ENCODE measurements around the gene CCSER1.

CCSER1 gene

DNA sequence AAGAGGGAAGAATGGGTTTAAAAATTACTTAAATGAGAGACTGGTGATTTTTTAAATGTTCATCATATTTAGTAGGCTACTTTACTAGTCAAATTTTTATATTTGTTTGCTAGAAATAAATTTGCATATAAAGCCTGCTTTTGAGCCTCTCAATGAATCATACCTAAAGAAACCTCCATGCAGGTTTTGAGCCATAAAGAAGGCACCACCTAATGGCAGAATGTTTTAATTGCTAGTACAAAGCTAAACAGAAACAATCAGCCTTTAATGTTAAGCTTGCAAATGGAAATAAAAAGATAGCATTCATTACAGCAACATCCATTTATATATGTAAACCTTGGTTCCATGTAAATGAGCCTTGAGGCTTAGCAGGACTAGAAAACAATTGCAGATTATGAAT lies 989.7 kb downstream of the CCSER1 start:
- Histone ChIP-seq H3K4me3 (ENCODE audit: low read length) (no peak overlapping the region), H3K79me2 (ENCODE audit: control insufficient read depth, low read length) (no peaks in the 10 kb centered on the region), H3K9me3 (ENCODE audit: control insufficient read depth, insufficient read depth, low read length) (no peaks in the 10 kb centered on the region), H3F3A (ENCODE audit: control insufficient read depth, insufficient read depth) (no peaks in the 10 kb centered on the region), H3K4me2 (ENCODE audit: low read length) (no peak overlapping the region), H4K20me1 (ENCODE audit: control insufficient read depth, insufficient read depth, low read depth, low read length) (no peaks in the 10 kb centered on the region), H3K4me1 (ENCODE audit: control insufficient read depth, low read length) (no peaks in the 10 kb centered on the region), H3K27ac (ENCODE audit: low read depth, low read length) (no peak overlapping the region), H3K9me2 (replicated peaks; ENCODE audit: control insufficient read depth, low read length) (no peaks in the 10 kb centered on the region), H3K27me3 (ENCODE audit: control insufficient read depth, low read length) (no peaks in the 10 kb centered on the region), H3K36me3 (ENCODE audit: control insufficient read depth, low read length) (no peaks in the 10 kb centered on the region)
- TF ChIP-seq, protein P1, sequence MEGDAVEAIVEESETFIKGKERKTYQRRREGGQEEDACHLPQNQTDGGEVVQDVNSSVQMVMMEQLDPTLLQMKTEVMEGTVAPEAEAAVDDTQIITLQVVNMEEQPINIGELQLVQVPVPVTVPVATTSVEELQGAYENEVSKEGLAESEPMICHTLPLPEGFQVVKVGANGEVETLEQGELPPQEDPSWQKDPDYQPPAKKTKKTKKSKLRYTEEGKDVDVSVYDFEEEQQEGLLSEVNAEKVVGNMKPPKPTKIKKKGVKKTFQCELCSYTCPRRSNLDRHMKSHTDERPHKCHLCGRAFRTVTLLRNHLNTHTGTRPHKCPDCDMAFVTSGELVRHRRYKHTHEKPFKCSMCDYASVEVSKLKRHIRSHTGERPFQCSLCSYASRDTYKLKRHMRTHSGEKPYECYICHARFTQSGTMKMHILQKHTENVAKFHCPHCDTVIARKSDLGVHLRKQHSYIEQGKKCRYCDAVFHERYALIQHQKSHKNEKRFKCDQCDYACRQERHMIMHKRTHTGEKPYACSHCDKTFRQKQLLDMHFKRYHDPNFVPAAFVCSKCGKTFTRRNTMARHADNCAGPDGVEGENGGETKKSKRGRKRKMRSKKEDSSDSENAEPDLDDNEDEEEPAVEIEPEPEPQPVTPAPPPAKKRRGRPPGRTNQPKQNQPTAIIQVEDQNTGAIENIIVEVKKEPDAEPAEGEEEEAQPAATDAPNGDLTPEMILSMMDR (IDR thresholded peaks at IDR 0.05; ENCODE audit: low read depth, low read length, poor library complexity, severe bottlenecking), result peak; percentile 12
- no peak for TF ChIP-seq EZH2phosphoT487 (IDR thresholded peaks at IDR 0.05; ENCODE audit: borderline replicate concordance, low read length)

- Histone ChIP-seq H3K4me3 (ENCODE audit: low read length) (no peak overlapping the region), H3K9me2 (replicated peaks; ENCODE audit: control insufficient read depth, low read length) (no peaks in the 10 kb centered on the region), H3K4me2 (ENCODE audit: low read length) (no peak overlapping the region), H3K4me1 (ENCODE audit: control insufficient read depth, low read length) (no peaks in the 10 kb centered on the region), H4K20me1 (ENCODE audit: control insufficient read depth, insufficient read depth, low read depth, low read length) (no peaks in the 10 kb centered on the region), H3K79me2 (ENCODE audit: control insufficient read depth, low read length) (no peaks in the 10 kb centered on the region), H3F3A (ENCODE audit: control insufficient read depth, insufficient read depth) (no peaks in the 10 kb centered on the region), H3K9me3 (ENCODE audit: control insufficient read depth, insufficient read depth, low read length) (no peaks in the 10 kb centered on the region), H3K27ac (ENCODE audit: low read depth, low read length) (no peak overlapping the region), H3K36me3 (ENCODE audit: control insufficient read depth, low read length) (no peaks in the 10 kb centered on the region), H3K27me3 (ENCODE audit: control insufficient read depth, low read length) (no peaks in the 10 kb centered on the region)
- TF ChIP-seq EZH2phosphoT487 (IDR thresholded peaks at IDR 0.05; ENCODE audit: borderline replicate concordance, low read length), result no peak
- TF ChIP-seq, protein P1 (IDR thresholded peaks at IDR 0.05; ENCODE audit: low read depth, low read length, poor library complexity, severe bottlenecking), result no peak
Measured at GRCh38 chr4:91118597-91118996, 991.4 kb downstream of the CCSER1 start.

DNA sequence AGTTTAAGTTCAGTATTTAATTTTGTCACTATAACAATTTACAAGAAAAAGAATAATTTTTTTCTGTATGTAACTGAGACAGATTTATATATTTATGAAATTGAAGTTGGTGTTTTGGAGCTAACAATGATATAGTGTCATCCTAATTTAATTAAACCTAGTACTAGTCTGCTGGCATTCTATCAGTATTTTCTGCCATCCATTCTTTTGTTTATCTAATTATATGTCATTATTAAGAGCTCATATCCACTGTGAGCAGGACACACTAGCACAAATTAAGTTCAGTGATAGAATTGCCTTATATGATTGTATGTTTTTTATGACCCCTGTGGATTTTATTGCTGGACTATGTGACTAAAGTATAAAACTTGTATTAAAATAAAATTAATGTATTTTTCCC lies 996.5 kb downstream of the CCSER1 start:
- Histone ChIP-seq H3K9me2 (replicated peaks; ENCODE audit: control insufficient read depth, low read length) (no peaks in the 10 kb centered on the region), H3K79me2 (ENCODE audit: control insufficient read depth, low read length) (no peaks in the 10 kb centered on the region), H3K9me3 (ENCODE audit: control insufficient read depth, insufficient read depth, low read length) (no peaks in the 10 kb centered on the region), H3K4me1 (ENCODE audit: control insufficient read depth, low read length) (no peaks in the 10 kb centered on the region), H3F3A (ENCODE audit: control insufficient read depth, insufficient read depth) (no peaks in the 10 kb centered on the region), H3K4me3 (ENCODE audit: low read length) (no peak overlapping the region), H3K27ac (ENCODE audit: low read depth, low read length) (no peak overlapping the region), H3K4me2 (ENCODE audit: low read length) (no peak overlapping the region), H3K27me3 (ENCODE audit: control insufficient read depth, low read length) (no peaks in the 10 kb centered on the region), H3K36me3 (ENCODE audit: control insufficient read depth, low read length) (no peaks in the 10 kb centered on the region), H4K20me1 (ENCODE audit: control insufficient read depth, insufficient read depth, low read depth, low read length) (no peaks in the 10 kb centered on the region)
- TF ChIP-seq EZH2phosphoT487 (IDR thresholded peaks at IDR 0.05; ENCODE audit: borderline replicate concordance, low read length), result no peak
- TF ChIP-seq, protein P1 (IDR thresholded peaks at IDR 0.05; ENCODE audit: low read depth, low read length, poor library complexity, severe bottlenecking), result no peak

- H3K27me3 ChIP-seq (ENCODE audit: control insufficient read depth, low read length), result no peaks in the 10 kb centered on the region
Measured at GRCh38 chr4:91127192-91127591, 1000.0 kb downstream of the CCSER1 start.

More at GRCh38 chr4:91127192-91127591, 1000.0 kb downstream of the CCSER1 start:
- Histone ChIP-seq H3K36me3 (ENCODE audit: control insufficient read depth, low read length) (no peaks in the 10 kb centered on the region), H3K4me3 (ENCODE audit: low read length) (no peak overlapping the region), H3K27ac (ENCODE audit: low read depth, low read length) (no peak overlapping the region), H4K20me1 (ENCODE audit: control insufficient read depth, insufficient read depth, low read depth, low read length) (no peaks in the 10 kb centered on the region), H3F3A (ENCODE audit: control insufficient read depth, insufficient read depth) (no peaks in the 10 kb centered on the region), H3K9me3 (ENCODE audit: control insufficient read depth, insufficient read depth, low read length) (no peaks in the 10 kb centered on the region), H3K4me1 (ENCODE audit: control insufficient read depth, low read length) (no peaks in the 10 kb centered on the region), H3K9me2 (replicated peaks; ENCODE audit: control insufficient read depth, low read length) (no peaks in the 10 kb centered on the region), H3K79me2 (ENCODE audit: control insufficient read depth, low read length) (no peaks in the 10 kb centered on the region), H3K4me2 (ENCODE audit: low read length) (no peak overlapping the region)
- TF ChIP-seq EZH2phosphoT487 (IDR thresholded peaks at IDR 0.05; ENCODE audit: borderline replicate concordance, low read length), result no peak
- TF ChIP-seq, protein P1 (IDR thresholded peaks at IDR 0.05; ENCODE audit: low read depth, low read length, poor library complexity, severe bottlenecking), result no peak
